Activated CD4-positive, CD25-positive, alpha-beta regulatory T cell (primary cell): ENCODE measurements around the gene CDHR2.
A peak's percentile ranks its signal among the peaks of the same experiment; 100 is the strongest.
"Not testable (repeated sequence)": the region's sequence is repeated elsewhere in the genome, so short reads cannot be mapped to it uniquely, and the experiment has no call there.

Experiments used
- DNase-seq, 4 experiments: peaks; one replicate each; lab custom pipeline; 2025; lab: John Stamatoyannopoulos, UW

The CDHR2 gene

DNA sequence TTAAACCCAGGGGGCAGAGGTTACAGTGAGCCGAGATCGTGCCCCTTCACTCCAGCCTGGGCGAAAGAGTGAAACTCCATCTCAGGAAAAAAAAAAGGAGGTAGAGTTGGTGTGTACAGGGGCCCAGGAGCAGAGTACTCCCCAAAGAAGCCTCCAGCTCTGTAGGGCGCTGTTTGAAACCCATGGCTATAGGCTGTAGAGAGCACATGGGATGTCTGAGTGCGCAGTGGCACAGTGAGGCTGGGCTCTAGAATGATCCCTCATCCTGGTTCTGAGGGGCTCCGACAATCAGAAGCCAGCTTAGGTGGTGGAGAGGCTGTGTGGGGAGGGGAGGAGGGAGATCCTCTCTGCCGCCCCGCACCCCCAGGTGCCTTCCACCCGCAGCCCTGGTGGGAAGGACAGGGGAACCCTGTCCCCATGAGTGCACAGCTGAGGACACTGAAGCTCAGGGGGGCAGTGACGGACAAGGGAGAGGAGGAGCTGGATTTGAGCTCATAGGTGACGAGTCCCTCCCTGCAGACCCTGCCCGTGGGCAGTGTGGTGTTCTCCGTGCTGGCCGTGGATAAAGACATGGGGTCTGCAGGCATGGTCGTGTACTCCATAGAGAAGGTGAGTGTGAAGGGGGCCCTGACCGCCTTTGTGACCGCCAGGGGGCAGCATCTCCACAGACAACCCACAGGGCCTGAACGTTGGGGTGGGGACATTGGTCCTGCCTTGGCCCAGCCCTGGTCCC lies 24.6 kb downstream of the CDHR2 start:
- DNase-seq, result peak; percentile 58 to 79 (median 68)

DNA sequence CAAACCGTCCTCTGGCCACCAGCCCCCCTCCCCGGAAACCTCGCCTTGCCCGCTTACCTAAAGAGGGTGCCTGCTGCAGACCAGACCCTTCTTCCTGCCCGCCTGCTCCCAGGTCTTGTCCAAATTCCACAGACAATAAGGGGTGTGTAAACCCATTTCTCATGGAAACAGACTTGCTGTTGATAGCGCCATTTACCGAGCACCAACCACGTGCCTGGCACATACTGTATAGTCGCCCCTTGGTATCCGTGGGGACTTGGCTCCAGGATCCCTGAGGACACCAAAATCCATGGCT lies 25.1 kb downstream of the CDHR2 start:
- DNase-seq, result no peak

DNA sequence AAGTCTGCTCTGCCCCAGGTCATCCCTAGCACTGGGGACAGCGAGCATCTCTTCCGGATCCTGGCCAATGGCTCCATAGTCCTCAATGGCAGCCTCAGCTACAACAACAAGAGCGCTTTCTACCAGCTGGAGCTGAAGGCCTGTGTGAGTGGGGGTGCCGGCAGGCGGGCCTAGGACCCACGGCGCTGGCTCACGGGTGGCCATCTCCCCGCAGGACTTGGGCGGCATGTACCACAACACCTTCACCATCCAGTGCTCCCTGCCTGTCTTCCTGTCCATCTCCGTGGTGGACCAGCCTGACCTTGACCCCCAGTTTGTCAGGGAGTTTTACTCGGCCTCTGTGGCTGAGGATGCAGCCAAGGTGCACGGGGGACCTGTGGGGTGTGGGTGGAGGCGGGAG lies 25.9 kb downstream of the CDHR2 start:
- no peak for DNase-seq

DNA sequence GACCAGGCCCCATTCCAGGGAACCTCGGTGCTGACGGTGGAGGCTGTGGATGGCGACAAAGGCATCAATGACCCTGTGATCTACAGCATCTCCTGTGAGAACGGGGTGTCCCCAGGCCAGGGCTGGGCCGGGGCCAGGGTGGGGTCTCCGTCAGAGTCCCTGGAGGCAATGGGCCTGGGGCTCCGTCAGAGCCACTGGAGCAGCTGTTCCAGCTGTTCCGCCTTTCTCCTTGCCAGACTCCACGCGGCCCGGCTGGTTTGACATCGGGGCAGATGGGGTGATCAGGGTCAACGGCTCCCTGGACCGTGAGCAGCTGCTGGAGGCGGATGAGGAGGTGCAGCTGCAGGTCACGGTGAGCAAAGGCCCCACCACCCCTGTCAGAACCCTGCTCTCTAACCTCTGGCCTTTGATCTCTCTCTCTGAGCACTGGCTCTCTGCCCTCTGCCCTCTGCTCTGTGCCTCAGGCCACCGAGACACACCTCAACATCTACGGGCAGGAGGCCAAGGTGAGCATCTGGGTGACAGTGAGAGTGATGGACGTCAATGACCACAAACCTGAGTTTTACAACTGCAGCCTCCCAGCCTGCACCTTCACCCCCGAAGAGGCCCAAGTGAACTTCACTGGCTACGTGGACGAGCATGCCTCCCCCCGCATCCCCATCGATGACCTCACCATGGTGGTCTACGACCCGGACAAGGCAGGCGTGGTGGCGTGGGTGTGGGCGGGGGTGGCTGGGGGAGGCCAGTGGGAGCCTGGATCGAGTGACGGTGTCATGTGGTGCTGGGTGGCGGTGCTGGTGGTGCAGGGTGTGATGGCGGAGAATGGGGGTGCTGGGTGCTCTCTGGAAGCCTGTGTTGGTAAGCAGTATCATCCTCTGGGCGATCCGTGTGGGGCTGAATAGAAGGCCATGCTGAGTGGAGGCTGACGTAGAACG lies 26.6 kb downstream of the CDHR2 start:
- no peak for DNase-seq

DNA sequence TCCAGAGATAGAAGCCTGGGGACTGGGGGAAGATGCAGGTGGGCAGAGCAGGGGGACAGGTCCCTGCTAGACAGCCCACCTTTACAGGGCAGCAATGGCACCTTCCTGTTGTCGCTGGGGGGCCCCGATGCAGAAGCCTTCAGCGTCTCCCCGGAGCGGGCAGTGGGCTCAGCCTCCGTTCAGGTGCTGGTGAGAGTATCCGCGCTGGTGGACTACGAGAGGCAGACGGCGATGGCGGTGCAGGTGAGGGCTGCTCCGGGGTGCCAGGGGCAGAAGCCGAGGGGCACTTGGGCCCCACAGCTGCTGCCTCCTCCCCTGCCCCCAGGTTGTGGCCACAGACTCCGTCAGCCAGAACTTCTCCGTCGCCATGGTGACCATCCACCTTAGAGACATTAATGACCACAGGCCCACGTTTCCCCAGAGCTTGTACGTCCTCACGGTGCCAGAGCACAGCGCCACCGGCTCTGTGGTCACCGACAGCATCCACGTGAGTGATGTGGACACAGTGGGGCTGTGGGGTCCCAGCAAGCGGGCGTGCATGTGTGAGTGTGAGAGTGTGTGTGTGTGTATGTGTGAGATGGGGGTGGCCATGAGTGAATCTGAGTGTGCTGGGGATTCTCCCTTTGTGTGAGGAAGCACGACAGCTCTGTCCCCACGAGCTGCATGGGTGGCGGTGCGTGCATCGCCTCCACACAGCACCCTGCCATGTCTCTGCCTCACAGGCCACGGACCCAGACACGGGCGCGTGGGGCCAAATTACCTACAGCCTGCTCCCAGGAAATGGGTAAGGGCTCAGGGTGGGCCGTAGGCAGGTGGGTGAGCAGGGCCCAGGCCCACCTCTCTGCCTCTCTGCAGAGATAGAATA lies 28.4 kb downstream of the CDHR2 start:
- DNase-seq, result no peak

DNA sequence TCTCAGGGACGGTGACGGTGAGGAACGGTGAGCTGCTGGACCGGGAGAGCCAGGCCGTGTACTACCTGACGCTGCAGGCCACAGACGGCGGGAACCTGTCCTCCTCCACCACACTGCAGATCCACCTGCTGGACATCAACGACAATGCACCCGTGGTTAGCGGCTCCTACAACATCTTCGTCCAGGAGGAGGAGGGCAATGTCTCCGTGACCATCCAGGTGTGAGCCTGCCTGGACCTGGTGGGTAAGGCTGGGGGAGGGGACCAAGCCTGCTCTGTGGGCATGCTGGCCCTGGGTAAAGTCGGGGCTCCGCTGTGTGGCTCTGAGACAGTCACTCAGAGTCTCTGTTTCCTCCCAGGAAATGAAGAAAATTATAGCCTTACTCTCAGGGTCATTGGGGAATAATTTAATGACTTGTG lies 29.3 kb downstream of the CDHR2 start:
- peak in 1 of 4 experiments; percentile 14 for DNase-seq

DNA sequence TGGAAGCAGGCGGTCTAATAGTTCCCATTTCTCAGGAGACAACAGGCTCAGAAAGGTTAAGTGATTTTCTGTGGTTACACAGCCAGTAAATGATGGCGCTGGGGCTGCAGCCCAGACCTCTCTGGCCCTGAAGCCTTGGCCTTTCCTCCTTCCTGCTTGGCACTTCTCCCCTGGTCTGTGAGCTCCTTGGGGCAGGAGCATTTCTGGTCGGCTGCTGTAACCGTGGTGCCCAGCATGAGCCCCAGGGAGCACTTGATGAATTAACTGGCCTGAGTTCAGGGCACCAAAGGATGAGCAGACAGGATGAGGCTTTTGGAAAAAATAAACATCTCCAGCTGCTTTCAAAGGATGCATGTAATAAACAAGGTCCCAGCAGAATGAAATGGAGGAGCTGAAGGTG lies 30.2 kb downstream of the CDHR2 start:
- DNase-seq, result no peak

DNA sequence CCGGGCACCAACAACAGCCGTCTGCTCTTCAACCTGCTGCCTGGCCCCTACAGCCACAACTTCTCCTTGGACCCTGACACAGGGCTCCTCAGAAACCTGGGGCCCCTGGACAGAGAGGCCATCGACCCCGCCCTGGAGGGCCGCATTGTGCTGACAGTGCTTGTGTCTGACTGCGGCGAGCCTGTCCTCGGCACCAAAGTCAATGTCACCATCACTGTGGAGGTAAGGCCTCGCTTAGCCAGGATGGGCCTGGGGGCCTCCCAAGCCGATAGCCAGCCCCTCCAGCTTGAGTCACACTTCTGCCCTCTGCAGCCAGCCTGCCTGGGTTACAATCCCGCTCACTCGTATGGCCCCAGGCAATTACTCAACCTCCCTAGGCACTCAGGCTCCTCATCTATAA lies 32.2 kb downstream of the CDHR2 start:
- DNase-seq, result no peak

DNA sequence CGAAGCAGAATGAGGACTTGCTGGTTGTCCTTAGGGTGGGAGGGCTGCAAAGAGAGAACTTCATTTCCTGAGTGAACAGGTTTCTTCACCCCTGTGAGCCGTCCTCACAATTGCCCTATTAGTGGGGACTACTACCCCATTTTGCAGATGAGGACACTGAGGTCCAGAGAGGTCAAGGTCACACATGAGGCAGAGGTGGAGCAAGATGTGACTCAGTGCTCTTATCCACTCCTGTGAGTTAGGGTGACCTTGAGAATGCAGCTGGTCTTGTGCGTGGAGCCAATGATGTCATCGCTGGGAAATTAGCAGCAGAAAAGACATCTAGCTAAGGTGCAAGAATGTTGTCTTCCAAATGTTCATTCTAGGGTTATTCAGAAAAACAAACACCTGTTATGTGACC lies 33.9 kb downstream of the CDHR2 start:
- DNase-seq, result no peak

DNA sequence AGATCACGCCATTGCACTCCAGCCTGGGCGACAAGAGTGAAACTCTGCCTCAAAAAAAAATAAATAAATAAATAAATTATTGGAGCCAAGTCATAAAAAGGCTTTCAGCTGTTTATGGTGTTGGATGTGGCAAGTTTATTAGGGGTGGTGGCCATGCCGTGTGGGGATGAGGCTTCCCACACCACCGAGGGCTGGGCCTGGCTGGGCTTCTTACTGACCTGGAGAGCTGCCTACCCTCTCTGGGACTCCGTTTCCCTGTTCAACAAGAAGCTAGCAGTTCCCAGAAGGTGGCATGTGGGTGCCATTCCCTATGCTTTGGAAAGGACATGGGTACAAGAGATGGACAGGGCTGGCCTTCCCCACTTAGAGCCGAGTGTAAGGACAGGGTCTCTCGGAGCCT lies 38.3 kb downstream of the CDHR2 start:
- no peak for DNase-seq

DNA sequence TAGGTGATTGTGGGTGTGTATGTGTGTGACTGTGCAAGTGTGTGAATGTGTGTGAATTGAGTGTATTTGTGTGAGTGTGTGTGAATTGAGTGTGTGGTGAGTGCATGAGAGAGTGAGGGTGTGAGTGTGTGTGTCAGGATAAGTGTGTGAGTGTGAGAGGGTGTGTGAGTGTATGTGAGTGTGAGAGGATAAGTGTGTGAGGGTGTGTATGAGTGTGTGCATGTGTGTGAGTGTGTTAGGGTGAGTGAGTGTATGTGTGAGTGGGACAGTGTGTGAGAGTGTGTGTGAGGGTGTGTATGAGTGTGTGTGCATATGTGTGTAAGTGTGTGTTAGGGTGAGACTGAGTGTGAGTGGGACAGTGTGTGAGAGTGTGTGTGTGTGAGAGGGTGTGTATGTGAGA lies 39.2 kb downstream of the CDHR2 start:
- DNase-seq, result no peak

DNA sequence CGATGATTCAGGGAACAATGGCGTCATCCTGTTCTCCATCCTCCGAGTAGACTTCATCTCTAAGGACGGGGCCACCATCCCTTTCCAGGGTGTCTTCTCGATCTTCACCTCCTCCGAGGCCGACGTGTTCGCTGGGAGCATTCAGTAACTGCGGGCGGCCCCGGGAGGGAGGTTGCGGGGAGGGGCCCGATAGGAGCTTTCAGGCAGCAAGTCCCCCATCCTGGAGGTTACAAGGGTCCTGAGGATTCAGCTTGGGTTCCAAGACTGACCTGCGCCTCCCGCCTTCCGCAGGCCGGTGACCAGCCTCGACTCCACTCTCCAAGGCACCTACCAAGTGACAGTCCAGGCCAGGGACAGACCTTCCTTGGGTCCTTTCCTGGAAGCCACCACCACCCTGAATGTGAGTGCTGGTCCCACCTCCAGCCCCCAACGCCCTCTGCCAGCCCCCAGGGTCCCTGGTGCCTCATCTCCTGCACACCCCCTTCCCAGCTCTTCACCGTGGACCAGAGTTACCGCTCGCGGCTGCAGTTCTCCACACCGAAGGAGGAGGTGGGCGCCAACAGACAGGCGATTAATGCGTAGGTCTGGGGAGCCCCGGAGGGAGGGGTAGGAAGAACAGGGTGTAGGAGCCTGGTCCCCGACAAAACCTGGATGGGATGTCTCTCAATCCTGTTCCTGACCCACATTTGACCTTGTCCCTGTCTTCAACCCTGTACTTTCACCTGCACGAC lies 40.1 kb downstream of the CDHR2 start:
- DNase-seq, result no peak

DNA sequence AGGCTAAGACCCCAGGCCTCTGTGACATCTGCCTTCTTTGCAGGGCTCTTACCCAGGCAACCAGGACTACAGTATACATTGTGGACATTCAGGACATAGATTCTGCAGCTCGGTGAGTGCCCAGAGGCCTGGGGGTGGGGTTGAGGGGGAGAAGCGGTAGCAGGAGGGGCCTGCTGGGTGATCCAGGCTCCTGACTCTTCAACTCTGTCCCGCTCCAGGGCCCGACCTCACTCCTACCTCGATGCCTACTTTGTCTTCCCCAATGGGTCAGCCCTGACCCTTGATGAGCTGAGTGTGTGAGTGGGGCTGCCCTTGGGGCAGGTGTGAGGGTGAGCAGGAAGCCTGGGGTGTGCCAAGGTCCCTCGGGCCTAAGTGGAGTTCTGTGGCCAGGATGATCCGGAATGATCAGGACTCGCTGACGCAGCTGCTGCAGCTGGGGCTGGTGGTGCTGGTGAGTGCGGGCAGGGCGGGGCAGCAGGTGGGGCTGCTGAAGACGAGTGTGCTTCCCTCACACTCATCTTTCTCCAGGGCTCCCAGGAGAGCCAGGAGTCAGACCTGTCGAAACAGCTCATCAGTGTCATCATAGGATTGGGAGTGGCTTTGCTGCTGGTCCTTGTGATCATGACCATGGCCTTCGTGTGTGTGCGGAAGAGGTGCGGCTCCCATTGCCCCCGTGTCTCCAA lies 41.0 kb downstream of the CDHR2 start:
- DNase-seq, result no peak

DNA sequence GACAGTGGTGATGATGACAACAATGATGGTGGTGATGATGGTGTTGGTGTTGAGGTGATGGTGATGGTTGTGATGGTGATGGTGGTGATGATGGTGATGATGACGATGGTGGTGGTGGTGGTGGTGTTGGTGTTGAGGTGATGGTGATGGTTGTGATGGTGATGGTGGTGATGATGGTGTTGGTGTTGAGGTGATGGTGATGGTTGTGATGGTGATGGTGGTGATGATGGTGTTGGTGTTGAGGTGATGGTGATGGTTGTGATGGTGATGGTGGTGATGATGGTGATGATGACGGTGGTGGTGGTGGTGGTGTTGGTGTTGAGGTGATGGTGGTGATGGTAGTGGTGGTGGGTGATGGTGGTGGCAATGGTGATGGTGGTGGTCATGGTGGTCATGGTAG lies 42.5 kb downstream of the CDHR2 start:
- not testable (repeated sequence) for DNase-seq

DNA sequence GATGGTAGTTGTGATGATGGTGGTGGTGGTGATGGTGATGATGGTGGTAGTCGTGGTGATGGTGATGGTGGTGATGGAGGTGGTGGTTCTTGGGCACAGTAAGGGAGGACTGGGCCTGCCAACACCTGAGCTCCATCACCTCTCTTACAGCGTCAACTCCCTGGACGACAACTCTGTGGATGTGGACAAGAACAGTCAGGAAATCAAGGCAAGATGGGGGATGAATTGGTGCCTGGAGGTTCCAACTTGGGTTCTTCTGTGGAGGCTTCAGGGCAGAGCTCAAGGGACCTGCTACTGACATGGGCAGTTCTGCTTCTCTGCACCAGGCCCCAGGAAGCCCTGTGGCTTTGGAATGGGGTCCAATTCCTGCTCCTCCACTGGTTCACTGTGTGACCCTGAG lies 43.4 kb downstream of the CDHR2 start:
- no peak for DNase-seq

DNA sequence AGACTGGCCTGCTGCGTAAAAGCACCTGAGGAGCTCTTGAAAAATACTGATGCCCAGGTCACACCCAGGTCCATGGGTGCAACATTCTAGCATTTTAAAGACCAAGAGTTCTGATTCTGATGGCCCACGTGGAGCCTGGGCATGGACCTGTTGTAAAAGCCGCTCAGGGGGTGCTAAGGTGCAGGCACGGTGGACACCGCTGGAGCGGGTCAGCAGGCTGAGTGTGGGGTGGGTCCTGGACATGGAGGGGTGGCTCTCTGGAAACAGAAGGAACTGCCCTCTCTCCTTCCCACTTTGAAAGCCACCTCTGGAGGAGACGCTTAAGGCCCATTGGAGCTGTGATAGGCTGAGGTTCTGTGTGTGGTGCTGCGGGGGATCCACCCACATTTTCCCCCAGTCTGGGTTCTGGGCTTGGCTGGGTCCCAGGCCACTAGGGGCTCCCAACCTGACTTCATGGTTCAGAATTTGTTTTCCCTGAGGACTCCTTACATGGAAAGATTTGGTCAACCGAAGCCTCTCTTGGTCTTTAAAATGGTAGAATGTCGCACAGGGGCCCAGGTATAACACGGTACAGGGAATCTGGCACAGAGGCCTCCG lies 44.2 kb downstream of the CDHR2 start:
- DNase-seq, result no peak

DNA sequence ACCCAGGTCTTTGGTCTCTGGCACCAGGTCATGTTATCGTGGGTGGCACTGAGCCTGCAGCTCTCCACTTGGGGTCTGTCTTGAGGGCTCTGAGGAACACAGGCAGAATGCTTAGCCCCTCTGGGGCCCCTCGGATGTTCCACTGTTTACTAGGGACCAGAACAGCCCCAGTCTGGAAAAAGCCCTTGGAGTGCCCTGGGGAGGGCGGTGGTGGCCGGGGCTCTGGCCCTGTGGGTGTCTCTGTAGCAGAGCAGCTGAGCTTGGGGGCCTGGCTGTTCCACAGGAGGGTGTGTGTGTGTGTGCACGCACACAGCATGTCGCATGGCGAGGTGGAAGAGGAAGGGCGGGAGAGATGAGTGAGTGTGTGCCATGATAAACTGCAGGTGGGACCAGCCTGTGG lies 45.4 kb downstream of the CDHR2 start:
- no peak for DNase-seq

DNA sequence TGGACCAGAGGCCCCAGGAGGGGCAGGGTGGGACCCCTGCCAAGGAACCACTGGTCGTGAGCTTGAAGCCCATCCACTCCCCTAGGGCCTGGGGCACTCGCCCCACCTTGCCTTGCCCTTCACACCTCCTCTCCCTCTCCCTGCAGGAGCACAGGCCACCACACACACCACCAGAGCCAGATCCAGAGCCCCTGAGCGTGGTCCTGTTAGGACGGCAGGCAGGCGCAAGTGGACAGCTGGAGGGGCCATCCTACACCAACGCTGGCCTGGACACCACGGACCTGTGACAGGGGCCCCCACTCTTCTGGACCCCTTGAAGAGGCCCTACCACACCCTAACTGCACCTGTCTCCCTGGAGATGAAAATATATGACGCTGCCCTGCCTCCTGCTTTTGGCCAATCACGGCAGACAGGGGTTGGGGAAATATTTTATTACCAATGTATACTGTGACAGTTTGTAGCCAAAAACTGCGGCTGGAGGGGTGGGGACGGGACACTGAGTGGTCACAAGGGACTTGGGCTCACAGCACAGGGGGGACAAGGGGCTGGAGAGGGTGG lies 46.3 kb downstream of the CDHR2 start:
- no peak for DNase-seq

DNA sequence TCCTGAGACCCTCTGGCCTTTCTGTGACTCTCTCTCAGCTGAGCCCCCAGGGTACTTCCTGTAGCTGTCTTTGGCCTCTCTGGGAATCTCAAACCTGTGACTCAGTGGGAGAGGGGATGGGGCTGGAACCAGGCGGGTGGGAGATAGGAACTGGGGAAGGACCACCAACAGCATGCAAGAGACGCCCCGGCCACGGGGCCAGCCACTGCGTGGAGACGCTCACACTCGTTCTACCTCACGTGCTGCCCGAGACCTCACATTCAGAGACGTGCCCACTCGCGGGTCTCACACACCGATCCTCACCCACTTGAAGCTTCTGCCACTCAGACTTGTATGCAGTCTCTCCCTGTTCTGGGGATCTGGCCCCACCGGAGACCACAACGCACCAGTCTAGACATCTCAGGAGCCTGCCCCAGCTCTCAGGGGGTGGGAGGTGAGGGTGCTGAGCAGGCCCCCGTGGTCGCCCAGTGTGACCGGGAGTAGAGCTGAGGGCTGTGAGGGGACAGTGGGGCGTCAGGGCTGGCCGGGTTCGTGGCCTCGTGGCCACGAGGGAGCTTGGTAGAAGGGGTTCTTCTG lies 47.0 kb downstream of the CDHR2 start:
- no peak for DNase-seq
